Progenitor cell of endocrine pancreas (in vitro differentiated cells): ENCODE results near the gene TRIM66. TPM values are rescaled to one million over a fixed set of nuclear protein-coding genes. Genes with fewer than 3 reads are reported as not detected.

Source experiments
- DNase-seq: peaks from one replicate; pipeline ENCODE4 v3.0.0; 2021; ENCODE audit warnings: low spot score; ENCODE audit not compliant: unreplicated experiment
- H3K27ac Mint-ChIP-seq: 2 replicates; pipeline ENCODE4 v1.8.0; 2021; ENCODE audit warnings: mild to moderate bottlenecking, moderate library complexity, mixed read lengths
- H3K27me3 Mint-ChIP-seq: 2 replicates; pipeline ENCODE4 v1.8.0; 2021; ENCODE audit warnings: mixed read lengths
- H3K36me3 Mint-ChIP-seq: 2 replicates; pipeline ENCODE4 v1.8.0; 2022; ENCODE audit warnings: mixed read lengths; ENCODE audit not compliant: insufficient read depth
- H3K4me1 Mint-ChIP-seq: 2 replicates; pipeline ENCODE4 v1.8.0; 2021; ENCODE audit warnings: low read depth, mixed read lengths
- H3K4me3 Mint-ChIP-seq: 2 replicates; pipeline ENCODE4 v1.8.0; 2021; ENCODE audit warnings: low read depth, mild to moderate bottlenecking, moderate library complexity, mixed read lengths
- H3K9me3 Mint-ChIP-seq: 2 replicates; pipeline ENCODE4 v1.8.0; 2021; ENCODE audit warnings: low read depth, mixed read lengths
- CTCF ChIP-seq: fragments of 200-600 bp; sonication (generic); IDR thresholded peaks from one replicate; pipeline ENCODE4 v1.5.0; 2021; ENCODE audit warnings: antibody characterized with exemption, mild to moderate bottlenecking; ENCODE audit not compliant: unreplicated experiment
- total RNA-seq: library from RNA; stranded (reverse); gene quantifications from 2 replicates; pipeline ENCODE4 v1.2.1, GENCODE V29; 2021

TRIM66 gene
- total RNA-seq, 1 donor from 2014 or later, result 9.4 TPM

GRCh38 chr11:8641332-8641731 is 41.1 kb downstream of the TRIM66 start:
- Mint-ChIP-seq H3K4me3 (no peak overlapping the region), H3K27me3 (no peaks in the 10 kb centered on the region), H3K4me1 (no peaks in the 10 kb centered on the region), H3K36me3 (peaks cover 10% of the 10 kb centered on the region), H3K27ac (no peak overlapping the region), H3K9me3 (peaks cover 5% of the 10 kb centered on the region)
- TF ChIP-seq CTCF, result no peak
- no peak for DNase-seq

GRCh38 chr11:8640267-8640906 is 42.1 kb downstream of the TRIM66 start:
- Mint-ChIP-seq H3K9me3 (peaks cover 8% of the 10 kb centered on the region), H3K27me3 (no peaks in the 10 kb centered on the region), H3K4me1 (no peaks in the 10 kb centered on the region), H3K36me3 (peaks cover 15% of the 10 kb centered on the region), H3K4me3 (no peak overlapping the region), H3K27ac (no peak overlapping the region)
- no peak for TF ChIP-seq CTCF
- DNase-seq, result no peak

GRCh38 chr11:8639655-8640054 is 42.8 kb downstream of the TRIM66 start:
- Mint-ChIP-seq H3K27me3 (no peaks in the 10 kb centered on the region), H3K9me3 (peaks cover 8% of the 10 kb centered on the region), H3K27ac (no peak overlapping the region), H3K36me3 (peaks cover 15% of the 10 kb centered on the region), H3K4me3 (no peak overlapping the region), H3K4me1 (no peaks in the 10 kb centered on the region)
- DNase-seq, result no peak
- TF ChIP-seq CTCF, result no peak

- no peak for TF ChIP-seq CTCF
- Mint-ChIP-seq H3K4me1 (no peaks in the 10 kb centered on the region), H3K4me3 (no peak overlapping the region), H3K36me3 (peaks cover 15% of the 10 kb centered on the region), H3K27me3 (no peaks in the 10 kb centered on the region), H3K9me3 (peaks cover 8% of the 10 kb centered on the region), H3K27ac (no peak overlapping the region)
- no peak for DNase-seq
These were observed 44.2 kb downstream of the TRIM66 start for GRCh38 chr11:8638300-8638699.

GRCh38 chr11:8636127-8636526 is 46.3 kb downstream of the TRIM66 start:
- no peaks in the 10 kb centered on the region for H3K27me3 Mint-ChIP-seq
- no peak overlapping the region for H3K4me3 Mint-ChIP-seq
- no peaks in the 10 kb centered on the region for H3K4me1 Mint-ChIP-seq
- DNase-seq, result no peak
- H3K36me3 Mint-ChIP-seq, result peaks cover 17% of the 10 kb centered on the region
- H3K27ac Mint-ChIP-seq, result no peak overlapping the region
- peaks cover 8% of the 10 kb centered on the region for H3K9me3 Mint-ChIP-seq
- TF ChIP-seq CTCF, result no peak
